Stimulated activated CD4-positive, alpha-beta T cell treated with anti-CD3 and anti-CD28 coated beads, Interleukin-15, amount 100 ng/mL, for 24 hours (primary cell): Measurements from ENCODE around the gene SUB1.
A peak's percentile ranks its signal among the peaks of the same experiment; 100 is the strongest.
"Not testable (repeated sequence)": the region's sequence is repeated elsewhere in the genome, so short reads cannot be mapped to it uniquely, and the experiment has no call there.

Experiments
- DNase-seq: peaks from one replicate; pipeline ENCODE4 v3.0.0-alpha.2; 2020

Gene SUB1

DNA sequence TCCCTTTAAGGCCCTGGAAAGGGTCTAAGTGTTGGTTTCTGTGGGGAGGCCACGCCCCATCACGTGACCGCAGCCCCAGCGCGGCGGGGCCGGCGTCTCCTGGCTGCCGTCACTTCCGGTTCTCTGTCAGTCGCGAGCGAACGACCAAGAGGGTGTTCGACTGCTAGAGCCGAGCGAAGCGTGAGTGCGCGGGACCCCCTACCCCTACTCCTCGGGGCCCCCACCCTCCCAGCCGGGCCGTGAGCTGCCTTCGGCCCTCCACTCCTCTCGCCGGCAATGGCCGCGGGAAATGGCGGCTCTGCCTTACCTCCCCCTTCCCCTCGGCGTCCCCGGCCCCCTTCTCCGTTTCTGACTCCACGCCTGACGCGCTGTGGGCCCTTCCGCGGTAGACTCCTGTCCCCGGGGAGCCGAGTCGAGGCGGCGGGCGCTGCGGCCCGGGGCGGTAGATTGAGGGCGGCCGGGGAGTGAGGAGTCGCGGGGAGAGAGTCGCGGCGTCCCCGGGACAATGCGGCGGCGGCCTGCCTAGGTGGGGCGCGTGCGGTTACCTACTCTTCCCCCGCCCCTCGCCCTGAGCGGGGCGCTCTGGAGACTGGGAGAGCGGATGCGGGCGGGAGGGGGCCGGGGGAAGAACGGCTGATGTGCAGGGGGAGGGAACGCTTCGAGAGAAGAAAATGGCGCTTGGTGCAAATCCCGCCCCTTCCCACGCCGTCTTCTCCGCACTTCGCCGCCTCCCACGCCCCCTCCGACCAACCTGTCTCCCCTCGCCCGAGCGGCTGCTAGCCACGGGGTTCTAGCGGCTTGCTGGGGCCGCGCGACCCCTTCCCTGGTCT is at the start of gene SUB1:
TSS of gene SUB1 (plus strand) at position 112 of the 830 bp plus-strand sequence. CDS start 2,956 bp downstream, outside the sequence.
- DNase-seq = peak; percentile 96

DNA sequence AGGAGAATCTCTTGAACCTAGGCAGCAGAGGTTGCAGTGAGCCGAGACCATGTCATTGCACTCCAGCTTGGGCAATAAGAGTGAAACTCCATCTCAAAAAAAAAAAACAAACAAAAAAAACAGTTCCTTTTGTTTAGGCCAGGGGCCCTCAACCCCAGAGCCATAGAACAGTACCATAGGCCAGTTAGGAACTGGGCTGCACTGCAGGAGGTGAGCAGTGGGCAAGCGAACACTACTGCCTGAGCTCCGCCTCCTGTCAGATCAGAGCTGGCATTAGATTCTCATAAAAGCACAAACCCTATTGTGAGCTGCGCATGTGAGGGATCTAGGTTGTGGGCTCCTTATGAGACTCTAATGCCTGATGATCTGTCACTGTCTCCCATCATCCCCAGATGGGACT is 49.1 kb upstream of the SUB1 start:
- no peak for DNase-seq

DNA sequence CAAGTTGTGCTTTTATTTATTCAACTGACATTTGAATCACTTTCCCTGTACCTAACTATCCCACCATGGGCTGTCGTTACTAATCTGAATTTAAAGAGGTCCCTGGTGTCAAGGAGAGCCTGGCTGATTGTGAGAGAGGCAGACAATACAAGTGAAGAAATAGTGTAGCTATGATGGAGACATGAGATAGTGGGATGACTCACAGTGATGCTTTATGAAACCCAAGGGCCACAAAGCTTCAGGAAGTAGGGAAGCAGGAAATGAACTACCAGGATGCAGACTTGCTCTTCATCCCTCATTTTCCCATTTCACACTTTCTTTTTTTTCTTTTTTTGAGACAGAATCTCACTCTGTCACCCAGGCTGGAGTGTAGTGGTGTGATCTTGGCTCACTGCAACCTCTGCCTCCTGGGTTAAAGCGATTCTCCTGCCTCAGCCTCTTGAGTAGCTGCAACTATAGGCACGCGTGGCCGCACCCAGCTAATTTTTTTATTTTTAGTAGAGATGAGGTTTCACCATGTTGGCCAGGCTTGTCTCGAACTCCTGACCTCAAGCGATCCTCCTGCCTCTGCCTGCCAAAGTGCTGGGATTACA is 47.8 kb upstream of the SUB1 start:
- DNase-seq = not testable (repeated sequence)

- peak; percentile 61 for DNase-seq
Observed at GRCh38 chr5:32538031-32538547, 47.3 kb upstream of the SUB1 start.

- DNase-seq = no peak
Observed at GRCh38 chr5:32539981-32540845, 45.1 kb upstream of the SUB1 start.

GRCh38 chr5:32541241-32541640 is 44.1 kb upstream of the SUB1 start:
- no peak for DNase-seq

DNA sequence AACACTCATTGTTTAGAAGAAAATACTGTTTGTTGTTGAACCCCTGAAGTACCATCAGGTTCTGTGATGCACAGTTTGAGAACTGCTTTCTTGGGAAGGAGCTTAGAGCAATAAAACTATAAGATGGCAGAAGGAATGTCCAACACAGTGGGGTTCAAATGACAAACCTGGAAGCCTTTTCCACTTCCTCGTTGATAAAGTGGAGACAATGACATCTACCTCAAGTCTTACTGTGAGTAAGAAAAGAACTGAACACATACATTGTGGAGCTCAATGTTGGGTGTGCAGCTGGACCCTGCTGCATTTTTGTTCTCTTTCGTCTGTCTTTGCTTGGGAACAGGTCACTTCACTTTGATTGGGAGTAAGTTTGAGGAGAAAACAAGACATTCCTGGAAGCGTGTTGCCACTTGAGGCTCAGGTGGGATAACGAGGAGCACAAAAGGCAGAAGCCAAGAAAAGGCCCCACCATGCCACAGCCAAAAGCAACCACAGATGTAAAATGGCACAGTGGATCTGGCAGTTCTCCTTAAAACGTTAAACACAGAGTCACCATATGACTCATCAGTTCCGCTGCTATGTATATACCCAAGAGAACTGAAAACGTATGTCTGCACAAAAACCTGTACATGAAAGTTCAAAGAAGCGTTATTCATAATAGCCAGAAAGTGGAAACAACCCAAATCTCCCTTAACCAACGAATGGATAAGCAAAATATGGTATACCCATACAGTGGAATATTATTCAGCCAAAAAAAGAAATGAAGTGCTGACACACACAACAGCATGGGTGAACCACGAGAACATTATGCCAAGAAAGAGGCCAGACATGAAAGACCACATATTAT is 42.9 kb upstream of the SUB1 start:
- DNase-seq = peak; percentile 37

- DNase-seq = no peak
Observed at GRCh38 chr5:32543291-32543690, 42.1 kb upstream of the SUB1 start.

DNA sequence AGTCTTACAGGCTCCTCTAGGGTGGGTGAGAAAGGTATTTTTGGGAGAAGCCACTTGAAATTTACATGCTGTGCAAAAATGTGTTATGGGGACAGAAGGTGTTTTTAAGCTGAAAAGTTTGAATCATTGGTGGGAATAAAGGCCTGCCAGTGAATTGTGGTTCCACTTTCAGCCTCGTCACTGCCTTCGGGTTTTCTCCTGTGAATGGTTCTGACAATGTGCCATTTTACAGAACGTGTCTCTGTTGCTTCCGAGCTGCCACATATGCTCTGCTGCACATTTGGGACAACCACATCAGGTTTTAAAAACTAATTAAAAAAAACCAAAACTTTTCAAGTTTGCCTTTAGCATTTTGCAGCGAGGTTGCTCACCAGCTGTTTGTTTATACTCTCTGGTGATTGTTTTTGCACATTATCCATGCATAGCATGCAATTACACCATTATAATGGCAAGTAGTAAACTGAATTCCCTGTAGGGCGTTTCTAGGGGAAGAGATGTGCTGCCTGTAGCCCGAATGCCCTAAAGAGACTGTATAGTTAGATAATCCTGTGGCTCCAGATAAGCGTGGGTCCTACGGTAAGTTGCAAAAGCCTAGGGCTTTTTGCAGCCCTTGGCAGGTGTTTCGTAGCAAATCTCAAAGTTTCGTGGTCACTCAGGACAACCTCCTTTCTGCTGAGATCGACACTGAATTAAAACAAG is 40.1 kb upstream of the SUB1 start:
- no peak for DNase-seq

GRCh38 chr5:32551194-32551593 is 34.2 kb upstream of the SUB1 start:
- no peak for DNase-seq

- no peak for DNase-seq
Observed at GRCh38 chr5:32551865-32552264, 33.5 kb upstream of the SUB1 start.

GRCh38 chr5:32552491-32552890 is 32.9 kb upstream of the SUB1 start:
- DNase-seq = not testable (repeated sequence)

DNA sequence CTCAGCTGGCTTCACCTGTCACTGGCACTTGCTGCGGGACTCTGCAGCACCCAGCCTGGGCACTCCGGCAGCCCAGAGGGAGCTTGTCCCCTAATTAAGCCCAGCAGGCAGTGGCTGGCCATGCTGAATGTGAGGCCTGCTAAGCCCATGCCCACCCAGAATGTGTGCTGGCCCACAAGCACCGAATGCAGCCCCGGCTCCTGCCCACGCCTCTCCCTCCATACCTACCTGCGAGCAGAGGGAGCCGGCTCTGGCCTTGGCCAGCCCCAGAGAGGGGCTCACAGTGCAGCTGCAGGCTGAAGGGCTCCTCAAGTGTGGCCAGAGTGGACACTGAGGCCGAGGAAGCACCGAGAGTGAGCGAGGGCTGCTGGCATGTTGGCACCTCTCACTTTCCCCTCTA is 32.4 kb upstream of the SUB1 start:
- DNase-seq = no peak

DNA sequence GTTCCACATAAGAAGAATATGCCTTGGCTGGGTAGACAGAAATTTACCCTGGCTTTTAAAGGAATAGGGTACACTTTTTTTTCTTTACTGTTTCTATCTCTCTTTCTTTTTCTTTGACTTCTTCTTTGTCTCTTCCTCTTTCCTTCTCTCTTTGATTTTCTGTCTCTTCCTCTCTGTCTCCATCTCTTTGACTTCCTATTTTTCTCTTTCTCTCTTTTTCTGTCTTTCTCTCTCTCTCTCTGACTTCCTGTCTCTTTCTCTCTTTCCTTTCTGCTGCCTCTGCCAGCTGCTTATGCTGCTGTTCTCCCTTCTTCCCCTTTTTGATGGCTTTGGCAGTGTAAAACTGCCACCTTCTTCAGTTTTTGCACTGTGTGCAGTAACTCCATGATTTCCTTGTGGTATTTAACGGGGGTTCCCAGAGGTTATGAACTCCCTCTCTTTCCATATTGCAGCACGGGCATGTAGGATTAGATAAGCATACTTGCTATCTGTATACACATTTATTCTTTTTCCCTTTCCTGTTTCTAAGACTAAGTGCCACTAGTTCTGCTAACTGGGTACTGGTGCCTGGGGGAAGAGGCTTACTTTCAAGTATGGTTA is 31.1 kb upstream of the SUB1 start:
- not testable (repeated sequence) for DNase-seq

DNA sequence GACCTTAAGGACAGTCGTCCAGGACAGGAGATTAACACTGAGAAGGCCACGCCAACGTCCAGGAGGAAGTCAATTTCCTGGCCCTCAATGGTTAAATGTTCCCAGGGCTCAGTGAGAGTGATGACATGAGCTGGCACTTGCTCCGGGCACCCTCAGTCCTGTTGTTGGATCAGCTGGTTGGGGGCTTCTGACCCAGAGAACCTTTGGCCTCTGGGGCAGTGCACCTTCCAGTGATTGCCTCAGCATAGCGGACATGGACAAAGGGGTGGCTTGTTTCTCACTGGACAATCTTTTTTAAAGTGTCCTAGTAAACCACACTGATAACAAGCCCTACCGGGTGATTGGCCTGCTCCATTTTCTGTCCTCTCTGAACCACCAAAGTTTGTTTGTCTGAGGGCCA is 28.8 kb upstream of the SUB1 start:
- DNase-seq = not testable (repeated sequence)

DNA sequence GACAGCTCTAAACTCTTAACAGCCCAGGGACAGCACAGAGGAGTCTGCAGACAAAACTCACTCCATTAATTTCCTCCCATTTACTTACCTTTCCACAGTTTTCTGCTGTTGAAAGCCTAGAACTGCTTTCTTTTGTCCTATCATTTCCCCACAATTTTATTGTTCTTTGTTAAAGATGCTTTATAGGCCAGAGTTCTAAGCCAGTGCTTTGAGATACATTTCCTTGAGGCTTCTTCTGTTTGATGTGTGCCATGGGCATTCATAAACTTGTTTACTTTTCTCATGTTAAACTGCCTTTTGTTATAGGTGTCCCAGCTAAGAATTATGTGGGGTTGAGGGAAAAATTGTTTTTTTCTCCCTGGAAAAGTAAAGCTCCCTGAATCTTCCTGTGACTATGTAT is 25.9 kb upstream of the SUB1 start:
- no peak for DNase-seq

GRCh38 chr5:32559921-32560320 is 25.4 kb upstream of the SUB1 start:
- no peak for DNase-seq

GRCh38 chr5:32562056-32562455 is 23.3 kb upstream of the SUB1 start:
- DNase-seq = no peak

- no peak for DNase-seq
Observed at GRCh38 chr5:32562843-32563242, 22.5 kb upstream of the SUB1 start.

- no peak for DNase-seq
Observed at GRCh38 chr5:32563614-32564013, 21.7 kb upstream of the SUB1 start.

GRCh38 chr5:32565145-32565544 is 20.2 kb upstream of the SUB1 start:
- no peak for DNase-seq
